Heart right ventricle (tissue), 16 donors: ENCODE results near the gene BAD. TPM values are rescaled to one million over a fixed set of nuclear protein-coding genes. Genes with fewer than 3 reads are reported as not detected.

Experiments used
- ATAC-seq, 8 donors: fragments of 200-7000 bp; cut with Tn5 transposase; one replicate each; pipeline ENCODE4 v1.9.1; 2020; ENCODE audit warnings: mild to moderate bottlenecking in 8 of 8, moderate library complexity in 8 of 8, moderate number of reproducible peaks in 1 of 8
- DNase-seq, 2 donors: peaks; one replicate each; pipeline ENCODE4 v3.0.0-alpha.2; 2020
- H3K27ac ChIP-seq, 10 donors: fragments of 200-600 bp; sonication (generic) in 2 of 10; one replicate each; pipeline versions ENCODE4 v1.5.0 to v1.8.0; 2020 to 2022; ENCODE audit warnings: mild to moderate bottlenecking in 3 of 10
- H3K27me3 ChIP-seq, 7 donors: fragments of 200-600 bp; one replicate each; pipeline ENCODE4 v1.8.0; 2021 to 2022; ENCODE audit warnings: mild to moderate bottlenecking in 2 of 7
- H3K36me3 ChIP-seq, 9 donors: fragments of 200-600 bp; sonication (generic) in 1 of 9; one replicate each; pipeline versions ENCODE4 v1.5.0 to v1.8.0; 2020 to 2022; ENCODE audit warnings: mild to moderate bottlenecking in 2 of 9
- H3K4me1 ChIP-seq, 9 donors: fragments of 200-600 bp; sonication (generic) in 1 of 9; one replicate each; pipeline versions ENCODE4 v1.5.0 to v1.8.0; 2020 to 2022; ENCODE audit warnings: mild to moderate bottlenecking in 4 of 9
- H3K4me3 ChIP-seq, 10 donors: fragments of 200-600 bp; sonication (generic) in 2 of 10; one replicate each; pipeline versions ENCODE4 v1.5.0 to v1.8.0; 2020 to 2022; ENCODE audit warnings: mild to moderate bottlenecking in 7 of 10, moderate library complexity in 2 of 10
- H3K9me3 ChIP-seq, 11 donors: fragments of 200-600 bp in 10 of 11; sonication (generic) in 2 of 11; one replicate each; pipeline versions ENCODE4 v1.5.0 to v1.8.0; 2013 to 2022; ENCODE audit warnings: mild to moderate bottlenecking in 2 of 11, control low read depth in 1 of 11, moderate library complexity in 1 of 11
- WGBS, 2 donors: extraction: QIAGEN DNeasy Blood & Tissue Kit; methylation state at CpG; one replicate each; pipeline ENCODE4 v1.1.7; 2013; ENCODE audit warnings: inconsistent platforms in 1 of 2; 5-methylcytosine and 5-hydroxymethylcytosine counted together
- intact Hi-C, 10 donors: fragments of 100-400 bp; cut with DNase I; formaldehyde crosslinking; loops; one replicate each; pipeline versions ENCODE4 v1.11.1 to v1.14.2; 2022
- polyA plus RNA-seq, 2 donors: library from polyadenylated mRNA; stranded (reverse); fragments of 200-250 nt; gene quantifications; one replicate each; pipeline ENCODE4 v1.2.3, GENCODE V29; 2013
- total RNA-seq, 10 donors: library from RNA; stranded (reverse); fragmentation: NEBNext Ultra II Directional in 3 of 10; extraction: Animal tissue kit (Norgen Biotek cat#: 25700) in 3 of 10; gene quantifications; one replicate each; pipeline versions ENCODE4 v1.2.1 to v1.2.4, GENCODE V29; 2021 to 2023
- TF ChIP-seq, protein P1 (sequence below), 9 donors: fragments of 200-600 bp; sonication (generic) in 2 of 9; IDR thresholded peaks; one replicate each; pipeline versions ENCODE4 v1.5.0 to v1.8.0; 2021 to 2022; ENCODE audit warnings: antibody characterized with exemption in 9 of 9, mild to moderate bottlenecking in 5 of 9, moderate library complexity in 1 of 9
- donor health status: Arrhythmogenic right ventricular cardiomyopathy.
- donor health status: ischemic (EF 13 %, LVEDD 7.1; RV severe dilation, severe dysfunction).
- donor health status: healthy with polysubstance abuse.
- donor health status: DM: no; HTN: yes; CAD: no.
- donor health status: DM: no; HTN: no; CAD: no.
- donor health status: ischemic (EF 25% LVEDD 6.9; RV normal size, moderate dysfunction).
- donor health status: ischemic (EF 25% LVEDD 5.7; RV mildly dilated, moderate dysfunction).
- donor health status: healthy.
- donor health status: DM: yes; HTN: yes; CAD: no.
- donor health status: Ischemic cardiomyopathy.
- donor health status: ischemic (EF 35%, LVEDD 5.7; RV mildly dilated, moderate dysfunction).
- donor health status: nonischemic (EF 11% LVEDD 7.7; RV severe dilation, severe dysfunction).
- donor health status: DM: yes; HTN: yes; CAD: no.
- donor health status: PGD.
- donor health status: ischemic (EF 29% LVEDD 5.4; RV normal size, mild dysfunction).
- donor health status: nonischemic (EF 23%, LVEDD 6.1; RV moderate dilation, normal function).

Gene BAD
- total and polyA plus RNA-seq, 12 donors, result 40.7 to 106 (median 58.9) TPM

GRCh38 chr11:64305075-64305690, 20.7 kb upstream of the BAD start, which contains the start of gene ESRRA:
ESRRA (plus strand) TSS chr11:64305524; CDS start chr11:64307180, 1,656 bp downstream.
- Histone ChIP-seq H3K4me1 (peaks cover 12 to 49% (median 37%) of the 10 kb centered on the region in 9 donors), H3K4me3 (peak within 1 kb of the TSS; percentile 63 to 93 (median 76)), H3K27me3 (peaks cover 0 to 19% (median 14%) of the 10 kb centered on the region in 7 donors), H3K27ac (peak within 1 kb of the TSS; percentile 90 to 98 (median 96)), H3K9me3 (no peaks in the 10 kb centered on the region), H3K36me3 (peaks cover 0 to 18% (median 0%) of the 10 kb centered on the region in 9 donors)
- DNase-seq, result peak; percentile 99 to 100
- 0 to 1% methylated on average over 46 to 72 of the region's 81 CpGs for WGBS, 2 donors
- TF ChIP-seq, protein P1, sequence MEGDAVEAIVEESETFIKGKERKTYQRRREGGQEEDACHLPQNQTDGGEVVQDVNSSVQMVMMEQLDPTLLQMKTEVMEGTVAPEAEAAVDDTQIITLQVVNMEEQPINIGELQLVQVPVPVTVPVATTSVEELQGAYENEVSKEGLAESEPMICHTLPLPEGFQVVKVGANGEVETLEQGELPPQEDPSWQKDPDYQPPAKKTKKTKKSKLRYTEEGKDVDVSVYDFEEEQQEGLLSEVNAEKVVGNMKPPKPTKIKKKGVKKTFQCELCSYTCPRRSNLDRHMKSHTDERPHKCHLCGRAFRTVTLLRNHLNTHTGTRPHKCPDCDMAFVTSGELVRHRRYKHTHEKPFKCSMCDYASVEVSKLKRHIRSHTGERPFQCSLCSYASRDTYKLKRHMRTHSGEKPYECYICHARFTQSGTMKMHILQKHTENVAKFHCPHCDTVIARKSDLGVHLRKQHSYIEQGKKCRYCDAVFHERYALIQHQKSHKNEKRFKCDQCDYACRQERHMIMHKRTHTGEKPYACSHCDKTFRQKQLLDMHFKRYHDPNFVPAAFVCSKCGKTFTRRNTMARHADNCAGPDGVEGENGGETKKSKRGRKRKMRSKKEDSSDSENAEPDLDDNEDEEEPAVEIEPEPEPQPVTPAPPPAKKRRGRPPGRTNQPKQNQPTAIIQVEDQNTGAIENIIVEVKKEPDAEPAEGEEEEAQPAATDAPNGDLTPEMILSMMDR (IDR thresholded peaks at IDR 0.05), result no peak
- intact Hi-C loops, result loop anchor here in 2 of 10 donors (1.0 to 2.0 kb wide), 4 partner anchors 12 to 58 kb away; partner anchors contain the start of genes BAD (in 2 of the 2), GPR137 (in 2 of the 2), PPP1R14B (in 1 of the 2) and TRMT112 (in 1 of the 2)
- ATAC-seq, result peak; percentile 85 to 94 (median 90)

- peaks cover 18 to 55% (median 44%) of the 10 kb centered on the region in 9 donors for H3K4me1 ChIP-seq
- 1% methylated on average over 46 of the region's 46 CpGs for WGBS, 2 donors
- intact Hi-C loops, result loop anchor here in 6 of 10 donors (1.0 to 5.0 kb wide), 8 partner anchors 13 to 102 kb away; partner anchors contain the start of genes BAD (in 2 of the 6), GPR137 (in 2 of the 6), PPP1R14B (in 2 of the 6) and FERMT3 (in 1 of the 6)
These were observed 20.0 kb upstream of the BAD start for GRCh38 chr11:64304316-64305072.

GRCh38 chr11:64304032-64304315, 19.5 kb upstream of the BAD start:
- peaks cover 0 to 16% (median 0%) of the 10 kb centered on the region in 9 donors for H3K36me3 ChIP-seq
- peaks cover 0 to 31% (median 26%) of the 10 kb centered on the region in 7 donors for H3K27me3 ChIP-seq
- H3K4me1 ChIP-seq, result peaks cover 23 to 57% (median 49%) of the 10 kb centered on the region in 9 donors
- ATAC-seq (no peak), DNase-seq (no peak)
- H3K9me3 ChIP-seq, result no peaks in the 10 kb centered on the region
- peak overlapping the region in 8 of 10 donors; percentile 54 to 93 (median 77) for H3K4me3 ChIP-seq
- TF ChIP-seq, protein P1 (IDR thresholded peaks at IDR 0.05), result no peak
- H3K27ac ChIP-seq, result peak overlapping the region in 9 of 10 donors; percentile 90 to 98 (median 96)
- intact Hi-C loops, result loop anchor here in 6 of 10 donors (2.0 to 5.0 kb wide), 7 partner anchors 19 to 102 kb away; partner anchors contain the start of genes BAD (in 2 of the 6), GPR137 (in 2 of the 6), PPP1R14B (in 2 of the 6) and FERMT3 (in 1 of the 6)
- WGBS, 2 donors, result 59 to 63% methylated on average over 5 of the region's 5 CpGs

More at GRCh38 chr11:64304316-64305072, 20.0 kb upstream of the BAD start:
- peak overlapping the region; percentile 90 to 98 (median 96) for H3K27ac ChIP-seq
- TF ChIP-seq, protein P1 (IDR thresholded peaks at IDR 0.05), result peak; percentile 84 to 96 (median 91)
- peak overlapping the region; percentile 36 to 93 (median 75) for H3K4me3 ChIP-seq
- H3K36me3 ChIP-seq, result peaks cover 0 to 18% (median 0%) of the 10 kb centered on the region in 9 donors
- peaks cover 0 to 25% (median 20%) of the 10 kb centered on the region in 7 donors for H3K27me3 ChIP-seq
- no peaks in the 10 kb centered on the region for H3K9me3 ChIP-seq
- DNase-seq (peak; percentile 93 to 94), ATAC-seq (peak; percentile 26 to 77 (median 60))
